Mesendoderm (in vitro differentiated cells): Measurements from ENCODE around the gene FAM131C.

ENCODE experiments used
- DNase-seq: peaks from one replicate; pipeline ENCODE4 v3.0.0; 2013
- H2AK5ac ChIP-seq: 2 replicates; pipeline ENCODE4 v1.6.1; 2013; ENCODE audit warnings: low read length, inconsistent platforms
- H2BK120ac ChIP-seq: 2 replicates; pipeline ENCODE4 v1.6.1; 2013; ENCODE audit warnings: low read depth, mild to moderate bottlenecking, low read length, moderate library complexity, mixed read lengths
- H2BK15ac ChIP-seq: replicated peaks from 2 replicates; pipeline ENCODE4 v1.6.1; 2013; ENCODE audit warnings: low read depth, mild to moderate bottlenecking, moderate library complexity
- H2BK5ac ChIP-seq: 2 replicates; pipeline ENCODE4 v1.6.1; 2013; ENCODE audit warnings: low read length, inconsistent platforms
- H3K18ac ChIP-seq: 2 replicates; pipeline ENCODE4 v1.6.1; 2013; ENCODE audit warnings: mild to moderate bottlenecking, low read length, mixed read lengths
- H3K23ac ChIP-seq: one replicate; pipeline ENCODE4 v1.6.1; 2013; ENCODE audit warnings: low read length
- H3K27ac ChIP-seq: 2 replicates; pipeline ENCODE4 v1.5.1; 2013; ENCODE audit warnings: low read depth, mild to moderate bottlenecking, inconsistent platforms, low read length, moderate library complexity
- H3K27me3 ChIP-seq: 2 replicates; pipeline ENCODE4 v1.6.1; 2013; ENCODE audit warnings: low read length, control low read depth, mild to moderate bottlenecking, inconsistent platforms; ENCODE audit not compliant: insufficient read depth, poor library complexity
- H3K36me3 ChIP-seq: 2 replicates; pipeline ENCODE4 v1.6.1; 2013; ENCODE audit warnings: low read length, inconsistent platforms; ENCODE audit not compliant: control insufficient read depth, insufficient read depth
- H3K4ac ChIP-seq: one replicate; pipeline ENCODE4 v1.6.1; 2013; ENCODE audit warnings: low read depth, mild to moderate bottlenecking, low read length, moderate library complexity
- H3K4me1 ChIP-seq: 2 replicates; pipeline ENCODE4 v1.6.1; 2013; ENCODE audit warnings: low read depth, low read length, inconsistent platforms; ENCODE audit not compliant: control insufficient read depth
- H3K4me2 ChIP-seq: 2 replicates; pipeline ENCODE4 v1.6.1; 2013; ENCODE audit warnings: low read length
- H3K4me3 ChIP-seq: 2 replicates; pipeline ENCODE4 v1.5.1; 2013; ENCODE audit warnings: mild to moderate bottlenecking, low read length
- H3K56ac ChIP-seq: one replicate; pipeline ENCODE4 v1.6.1; 2013; ENCODE audit warnings: low read length
- H3K79me1 ChIP-seq: 2 replicates; pipeline ENCODE4 v1.6.1; 2013; ENCODE audit warnings: low read length, inconsistent platforms
- H3K79me2 ChIP-seq: 2 replicates; pipeline ENCODE4 v1.6.1; 2013; ENCODE audit warnings: mild to moderate bottlenecking, low read length; ENCODE audit not compliant: control insufficient read depth, insufficient read depth
- H3K9ac ChIP-seq: 2 replicates; pipeline ENCODE4 v1.6.1; 2013; ENCODE audit warnings: low read length, inconsistent platforms
- H4K5ac ChIP-seq: one replicate; pipeline ENCODE4 v1.6.1; 2013; ENCODE audit warnings: low read length
- H4K8ac ChIP-seq: one replicate; pipeline ENCODE4 v1.6.1; 2013; ENCODE audit warnings: low read depth, mild to moderate bottlenecking, control low read depth, low read length, moderate library complexity
- WGBS: extraction: QIAGEN DNeasy Blood & Tissue Kit; methylation state at CpG from one replicate; pipeline ENCODE4 v1.1.7; 2013; ENCODE audit warnings: low lambda C conversion rate, missing lambda C conversion rate; ENCODE audit not compliant: insufficient coverage; ENCODE audit errors: extremely low coverage; 5-methylcytosine and 5-hydroxymethylcytosine counted together

FAM131C gene

DNA sequence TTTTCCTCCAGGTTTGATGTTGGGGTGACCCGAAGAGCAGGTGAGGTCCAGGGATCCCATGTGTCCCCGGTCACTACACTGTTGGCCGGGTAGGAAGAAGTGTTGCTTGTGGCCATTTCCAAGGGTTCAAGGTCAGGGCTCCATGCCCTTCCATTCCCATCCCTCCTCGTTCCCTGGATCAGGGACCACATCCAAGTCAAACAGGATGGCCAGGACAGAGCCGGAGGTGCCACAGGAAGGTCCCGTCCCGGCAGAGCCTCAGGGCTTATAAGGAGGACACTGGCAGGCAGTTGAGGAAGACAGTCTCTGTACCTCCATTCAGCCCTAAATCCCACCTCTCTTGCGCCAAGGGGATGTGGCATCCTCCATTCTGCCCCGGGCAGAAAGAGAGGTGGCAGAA lies 22.0 kb upstream of the FAM131C start:
- H3K23ac ChIP-seq = no peak overlapping the region
- H3K4ac ChIP-seq = no peak overlapping the region
- H2AK5ac ChIP-seq = peak overlapping the region; percentile 11
- no peak overlapping the region for H4K5ac ChIP-seq
- no peak overlapping the region for H3K56ac ChIP-seq
- no peak overlapping the region for H2BK15ac ChIP-seq
- H3K18ac ChIP-seq = no peak overlapping the region
- H2BK5ac ChIP-seq = no peak overlapping the region
- no peaks in the 10 kb centered on the region for H3K79me2 ChIP-seq
- no peaks in the 10 kb centered on the region for H3K36me3 ChIP-seq
- no peaks in the 10 kb centered on the region for H3K79me1 ChIP-seq
- H3K27me3 ChIP-seq = no peaks in the 10 kb centered on the region
- no peak overlapping the region for H3K4me2 ChIP-seq
- no peak overlapping the region for H3K9ac ChIP-seq
- H3K4me1 ChIP-seq = peaks cover 3% of the 10 kb centered on the region
- H2BK120ac ChIP-seq = no peak overlapping the region
- H3K4me3 ChIP-seq = no peak overlapping the region
- no peak for DNase-seq
- no peak overlapping the region for H3K27ac ChIP-seq
- H4K8ac ChIP-seq = no peak overlapping the region
- no CpG with 5 or more reads among the region's 9 CpGs for WGBS

DNA sequence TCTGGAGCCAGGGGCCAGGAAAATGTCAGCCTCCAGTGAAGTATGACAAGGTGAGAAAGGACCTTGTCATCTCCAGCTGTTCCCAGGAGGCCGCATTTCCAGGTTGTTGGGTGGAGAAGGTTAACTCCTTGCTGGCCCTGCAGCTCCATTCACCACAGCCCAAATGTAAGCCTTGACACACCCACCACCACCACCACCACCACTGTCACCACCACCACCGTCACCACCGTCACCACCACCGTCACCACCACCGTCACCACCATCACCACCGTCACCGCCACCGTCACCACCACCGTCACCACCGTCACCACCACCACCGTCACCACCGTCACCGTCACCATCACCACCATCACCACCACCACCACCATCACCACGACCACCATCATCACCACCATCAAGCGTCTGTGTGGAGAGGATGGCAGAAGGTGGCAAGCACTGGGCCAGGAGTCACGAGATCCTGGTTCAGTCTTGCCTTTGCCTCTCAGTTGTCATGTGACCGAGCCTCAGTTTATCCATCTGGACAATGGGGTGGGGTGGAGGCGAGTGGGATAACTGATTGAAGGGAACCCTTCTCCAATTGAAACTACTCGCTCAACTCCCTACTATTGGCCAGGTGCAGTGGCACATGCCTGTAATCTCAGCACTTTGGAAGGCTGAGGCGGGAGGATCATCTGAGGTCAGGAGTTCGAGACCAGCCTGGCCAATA lies 21.2 kb upstream of the FAM131C start:
- peaks cover 3% of the 10 kb centered on the region for H3K4me1 ChIP-seq
- no peak overlapping the region for H3K18ac ChIP-seq
- WGBS = no CpG with 5 or more reads among the region's 21 CpGs
- H2BK120ac ChIP-seq = no peak overlapping the region
- H3K4ac ChIP-seq = no peak overlapping the region
- H3K79me1 ChIP-seq = no peaks in the 10 kb centered on the region
- no peak for DNase-seq
- H3K23ac ChIP-seq = no peak overlapping the region
- no peak overlapping the region for H3K27ac ChIP-seq
- H2BK15ac ChIP-seq = no peak overlapping the region
- no peak overlapping the region for H3K4me2 ChIP-seq
- H3K4me3 ChIP-seq = no peak overlapping the region
- no peak overlapping the region for H4K5ac ChIP-seq
- H3K9ac ChIP-seq = no peak overlapping the region
- H2BK5ac ChIP-seq = no peak overlapping the region
- no peaks in the 10 kb centered on the region for H3K27me3 ChIP-seq
- H3K36me3 ChIP-seq = no peaks in the 10 kb centered on the region
- H4K8ac ChIP-seq = no peak overlapping the region
- H3K79me2 ChIP-seq = no peaks in the 10 kb centered on the region
- H2AK5ac ChIP-seq = peak overlapping the region; percentile 71
- peak overlapping the region; percentile 1 for H3K56ac ChIP-seq

DNA sequence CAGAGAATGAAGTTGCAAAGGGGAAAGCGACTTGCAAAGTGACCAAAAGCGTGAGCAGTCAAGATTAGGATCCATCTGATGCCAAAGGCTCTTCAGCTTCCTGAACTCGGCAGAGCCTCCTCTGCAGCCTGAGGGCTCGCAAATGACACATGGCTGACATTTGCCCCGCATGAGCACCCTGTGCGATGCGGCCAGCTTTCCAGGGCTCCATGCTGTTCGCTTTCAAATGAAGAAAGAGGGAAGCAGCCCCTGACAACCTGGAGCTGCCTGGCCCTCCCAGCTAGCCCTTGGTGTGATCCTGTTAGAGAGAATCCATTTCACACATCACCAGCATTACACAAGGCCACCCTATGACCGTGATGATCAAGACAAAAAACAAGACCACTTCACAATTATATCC lies 20.2 kb upstream of the FAM131C start:
- Histone ChIP-seq H4K5ac (no peak overlapping the region), H2BK15ac (no peak overlapping the region), H2BK5ac (peak overlapping the region; percentile 23), H3K4me2 (no peak overlapping the region), H3K79me2 (no peaks in the 10 kb centered on the region), H3K27ac (no peak overlapping the region), H3K79me1 (no peaks in the 10 kb centered on the region), H3K56ac (peak overlapping the region; percentile 27), H4K8ac (no peak overlapping the region), H3K27me3 (no peaks in the 10 kb centered on the region), H3K36me3 (no peaks in the 10 kb centered on the region), H3K4me3 (no peak overlapping the region), H3K23ac (no peak overlapping the region), H3K9ac (no peak overlapping the region), H2BK120ac (no peak overlapping the region), H2AK5ac (no peak overlapping the region), H3K18ac (no peak overlapping the region), H3K4ac (no peak overlapping the region), H3K4me1 (peaks cover 3% of the 10 kb centered on the region)
- no CpG with 5 or more reads among the region's 9 CpGs for WGBS
- no peak for DNase-seq

DNA sequence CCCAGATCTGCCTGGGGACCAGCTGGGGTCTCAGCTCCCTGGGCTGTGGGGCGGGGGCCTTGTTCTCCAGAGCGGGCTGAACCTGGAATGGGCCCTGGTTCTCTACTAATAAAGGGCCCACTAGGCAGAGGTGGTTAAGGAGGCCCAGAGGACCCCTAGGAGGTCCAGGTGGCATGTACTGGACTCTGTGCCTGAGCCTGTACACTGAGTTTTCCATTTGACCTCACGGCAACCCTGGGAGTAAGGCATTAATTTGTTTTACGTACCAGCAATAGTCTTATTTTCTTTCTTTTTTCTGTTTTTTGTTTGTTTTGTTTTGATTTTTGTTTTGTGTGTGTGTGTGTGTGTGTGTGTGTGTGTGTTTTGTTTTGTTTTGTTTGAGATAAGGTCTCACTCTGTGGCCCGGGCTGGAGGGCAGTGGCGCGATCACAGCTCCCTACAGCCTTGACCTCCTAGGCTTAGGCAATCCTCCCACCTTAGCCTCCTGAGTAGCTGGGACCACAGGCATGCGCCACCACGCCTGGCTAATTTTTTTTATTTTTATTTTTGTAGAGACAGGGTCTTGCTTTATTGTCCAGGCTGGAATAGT lies 19.6 kb upstream of the FAM131C start:
- no peak overlapping the region for H2BK5ac ChIP-seq
- no peak overlapping the region for H3K18ac ChIP-seq
- H2BK15ac ChIP-seq = no peak overlapping the region
- H3K27ac ChIP-seq = no peak overlapping the region
- H3K4me3 ChIP-seq = no peak overlapping the region
- no peaks in the 10 kb centered on the region for H3K27me3 ChIP-seq
- H4K8ac ChIP-seq = no peak overlapping the region
- H3K79me2 ChIP-seq = no peaks in the 10 kb centered on the region
- no peak overlapping the region for H3K56ac ChIP-seq
- peaks cover 5% of the 10 kb centered on the region for H3K4me1 ChIP-seq
- no peak for DNase-seq
- H3K36me3 ChIP-seq = no peaks in the 10 kb centered on the region
- H3K9ac ChIP-seq = no peak overlapping the region
- no peak overlapping the region for H4K5ac ChIP-seq
- H3K79me1 ChIP-seq = no peaks in the 10 kb centered on the region
- WGBS = no CpG with 5 or more reads among the region's 9 CpGs
- H3K4ac ChIP-seq = no peak overlapping the region
- no peak overlapping the region for H3K4me2 ChIP-seq
- H3K23ac ChIP-seq = no peak overlapping the region
- H2AK5ac ChIP-seq = no peak overlapping the region
- no peak overlapping the region for H2BK120ac ChIP-seq

DNA sequence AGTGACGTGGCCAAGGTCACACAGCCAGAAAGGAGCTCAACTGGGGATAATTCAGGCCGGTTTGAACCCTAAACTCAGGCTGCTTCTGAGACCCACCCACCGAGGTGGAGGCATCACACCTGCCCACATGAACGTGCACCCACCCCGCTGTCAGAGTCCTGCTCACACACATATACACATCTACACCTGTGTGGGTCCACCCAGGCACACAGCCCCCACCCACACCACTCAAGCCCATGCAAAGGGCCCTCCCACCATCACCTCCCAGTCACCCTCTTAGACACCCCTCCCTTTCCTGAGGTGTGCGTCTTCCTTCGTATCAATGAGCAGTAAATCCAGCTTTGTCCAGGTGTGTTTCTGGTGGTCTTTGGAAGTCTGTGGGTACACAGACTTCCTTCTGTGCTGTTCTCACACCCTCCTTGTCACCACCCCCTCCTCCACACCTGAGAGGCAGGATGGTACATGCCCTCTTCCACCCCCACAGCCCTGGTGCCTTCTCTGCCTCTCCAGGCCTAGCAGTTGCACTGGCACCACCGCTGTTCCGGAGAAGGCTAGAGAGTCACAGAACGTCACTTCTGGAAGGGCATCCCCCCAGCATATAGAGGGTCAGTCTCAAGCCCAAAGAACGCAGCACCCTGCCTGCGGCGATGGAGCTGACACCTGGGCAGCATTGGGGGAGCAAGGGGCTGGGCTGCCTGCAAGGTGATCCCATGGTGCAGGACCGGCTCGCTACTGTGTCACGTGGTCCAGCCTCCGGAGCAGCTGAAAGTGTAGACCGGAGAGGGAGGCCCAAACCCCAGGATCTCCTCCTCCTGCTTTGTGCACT lies 18.9 kb upstream of the FAM131C start:
- Histone ChIP-seq H4K8ac (no peak overlapping the region), H3K79me2 (no peaks in the 10 kb centered on the region), H2BK120ac (no peak overlapping the region), H3K27me3 (no peaks in the 10 kb centered on the region), H3K9ac (no peak overlapping the region), H3K4ac (no peak overlapping the region), H3K27ac (no peak overlapping the region), H3K79me1 (no peaks in the 10 kb centered on the region), H3K18ac (no peak overlapping the region), H2AK5ac (no peak overlapping the region), H2BK15ac (no peak overlapping the region), H3K36me3 (no peaks in the 10 kb centered on the region), H2BK5ac (no peak overlapping the region), H3K4me3 (no peak overlapping the region), H3K56ac (no peak overlapping the region), H3K4me2 (no peak overlapping the region), H3K4me1 (peaks cover 9% of the 10 kb centered on the region), H4K5ac (no peak overlapping the region), H3K23ac (no peak overlapping the region)
- no peak for DNase-seq
- no CpG with 5 or more reads among the region's 18 CpGs for WGBS
